GM19351 (cell line): ENCODE data around the gene HDGFL1.

Source experiments
- ATAC-seq: cut with Tn5 transposase; IDR thresholded peaks from one replicate; pipeline ENCODE4 v1.9.1; 2021; ENCODE audit warnings: mild to moderate bottlenecking, moderate library complexity; ENCODE audit not compliant: unreplicated experiment

The HDGFL1 gene

GRCh38 chr6:22589118-22589517, 19.8 kb downstream of the HDGFL1 start:
- ATAC-seq: no peak

- no peak for ATAC-seq
These were observed 21.1 kb downstream of the HDGFL1 start for GRCh38 chr6:22590423-22590822.

GRCh38 chr6:22593895-22594294, 24.5 kb downstream of the HDGFL1 start:
- no peak for ATAC-seq

- no peak for ATAC-seq
These were observed 26.6 kb downstream of the HDGFL1 start for GRCh38 chr6:22596011-22596410.

- no peak for ATAC-seq
These were observed 29.0 kb downstream of the HDGFL1 start for GRCh38 chr6:22598339-22598738.

- ATAC-seq: no peak
These were observed 30.7 kb downstream of the HDGFL1 start for GRCh38 chr6:22600059-22600458.

- ATAC-seq: no peak
These were observed 32.6 kb downstream of the HDGFL1 start for GRCh38 chr6:22601984-22602383.

- no peak for ATAC-seq
These were observed 36.4 kb downstream of the HDGFL1 start for GRCh38 chr6:22605736-22606135.

GRCh38 chr6:22610127-22610526, 40.8 kb downstream of the HDGFL1 start:
- ATAC-seq: no peak

GRCh38 chr6:22612236-22612635, 42.9 kb downstream of the HDGFL1 start:
- no peak for ATAC-seq

- ATAC-seq: no peak
These were observed 43.7 kb downstream of the HDGFL1 start for GRCh38 chr6:22613051-22613450.

- no peak for ATAC-seq
These were observed 44.3 kb downstream of the HDGFL1 start for GRCh38 chr6:22613695-22614094.

GRCh38 chr6:22614547-22614946, 45.2 kb downstream of the HDGFL1 start:
- no peak for ATAC-seq

GRCh38 chr6:22621028-22621427, 51.7 kb downstream of the HDGFL1 start:
- no peak for ATAC-seq
